Right ventricle myocardium inferior (tissue), 1 donor: Measurements from ENCODE around the gene S100A11. TPM values are rescaled to one million over a fixed set of nuclear protein-coding genes. Genes with fewer than 3 reads are reported as not detected.
A peak's percentile ranks its signal among the peaks of the same experiment; 100 is the strongest.
"Not testable (repeated sequence)": the region's sequence is repeated elsewhere in the genome, so short reads cannot be mapped to it uniquely, and the experiment has no call there.

Experiments used
- ATAC-seq: fragments of 200-7000 bp; cut with Tn5 transposase; one replicate; pipeline ENCODE4 v1.9.1; 2020; ENCODE audit warnings: mild to moderate bottlenecking, moderate library complexity
- DNase-seq: peaks from one replicate; pipeline ENCODE4 v3.0.0; 2021; ENCODE audit errors: missing footprints
- intact Hi-C: fragments of 100-400 bp; cut with DNase I; formaldehyde crosslinking; loops from one replicate; pipeline ENCODE4 v1.11.0; 2022
- long read RNA-seq: library from polyadenylated mRNA; unstranded; transcript quantifications from one replicate; pipeline ENCODE4 v2.0.0, GENCODE V29; 2021
- total RNA-seq: library from RNA; stranded (reverse); fragmentation: NEBNext Ultra II Directional; extraction: Animal tissue kit (Norgen Biotek cat#: 25700); gene quantifications from one replicate; pipeline ENCODE4 v1.2.1, GENCODE V29; 2021
- donor health status: DM: no; HTN: yes; CAD: no; lungs with severe emphysema.

S100A11 gene
- 92.0 TPM for total RNA-seq
- long read RNA-seq, transcript S100A11-201 (3 exons, 594 nt), result major isoform, 56 of 56 reads
- long read RNA-seq, partial matches to known transcripts, result 0 of 56 reads
- long read RNA-seq, other reads (novel, unspliced or antisense), result 0 of 56 reads

DNA sequence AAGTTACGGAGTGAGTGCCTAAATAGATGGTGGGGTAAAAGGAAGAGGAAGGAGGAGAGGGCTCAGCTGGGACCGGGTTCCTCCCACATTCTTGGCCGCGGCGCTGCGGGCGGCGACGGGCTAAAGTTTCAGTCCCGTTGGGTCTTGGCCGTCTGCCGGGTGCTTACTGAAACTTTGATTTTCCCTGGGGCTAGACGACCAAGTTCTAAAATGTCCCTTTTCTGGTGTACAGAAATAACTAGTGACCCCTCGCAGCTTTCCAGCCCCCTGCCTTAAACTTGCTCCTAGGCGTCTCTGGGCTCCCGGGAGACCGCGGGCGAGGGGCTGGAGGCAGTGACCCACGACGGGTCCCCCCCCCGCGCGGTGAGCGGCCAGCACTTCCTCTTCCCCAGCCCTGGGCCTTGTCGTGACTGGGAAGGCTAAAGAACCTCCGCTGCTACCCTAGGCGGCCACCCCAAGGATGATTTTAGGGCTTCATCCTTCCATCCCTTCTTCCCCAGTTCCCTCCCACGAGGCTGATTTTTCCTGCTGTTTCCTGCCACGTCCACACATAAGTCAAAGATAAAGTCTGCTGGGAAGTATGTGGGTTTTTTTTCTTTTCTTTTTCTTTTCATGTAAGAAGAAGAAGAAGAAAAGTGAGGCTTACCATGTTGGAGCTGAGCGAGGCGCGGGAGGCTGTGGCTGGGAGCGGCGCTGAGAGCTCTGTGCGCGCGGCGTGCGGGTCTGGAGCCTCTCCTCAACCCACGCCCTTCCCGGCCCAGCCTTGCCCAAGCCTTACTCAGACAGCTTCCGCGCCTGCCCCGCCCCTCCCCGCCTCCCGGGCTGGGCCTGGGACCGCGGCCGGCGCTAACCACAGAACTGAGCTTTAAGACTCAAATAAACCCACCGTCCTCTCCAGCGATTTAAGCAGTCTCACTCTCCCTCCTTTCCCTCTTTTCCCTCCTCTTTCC, at the start of gene S100A11:
Gene S100A11, minus strand, starts transcription at position 738 of the 950 bp plus-strand sequence. Its CDS starts 89 bp downstream, at position 649.
- intact Hi-C loops, result no loop called here
- peak; percentile 98 for ATAC-seq
- DNase-seq, result peak; percentile 98

DNA sequence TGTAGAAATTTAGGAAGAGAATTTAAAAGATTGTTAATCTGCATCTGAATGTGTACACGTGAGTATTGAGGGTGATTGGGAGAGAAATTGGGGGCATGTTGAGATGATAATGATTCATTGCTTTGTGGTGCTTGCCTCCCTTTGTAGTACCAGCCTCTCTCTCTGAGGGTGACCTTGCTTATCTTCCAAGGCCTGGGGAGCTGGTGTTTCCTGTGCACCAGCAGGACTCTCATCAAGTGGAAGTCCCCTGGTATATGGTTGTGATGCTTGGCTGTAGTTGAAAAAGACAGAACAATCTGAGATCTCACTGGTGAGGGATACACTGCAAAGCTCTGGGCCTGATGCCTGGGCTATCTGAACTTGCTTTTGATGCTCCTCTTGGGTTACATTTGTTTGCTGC, 48.0 kb upstream of the S100A11 start:
- intact Hi-C loops, result no loop called here
- ATAC-seq (no peak), DNase-seq (no peak)

- ATAC-seq, intact Hi-C loops, DNase-seq: not testable (repeated sequence)
Observed at GRCh38 chr1:152081026-152081425, 44.2 kb upstream of the S100A11 start.

- DNase-seq, ATAC-seq, intact Hi-C loops: not testable (repeated sequence)
Observed at GRCh38 chr1:152080494-152080893, 43.7 kb upstream of the S100A11 start.

GRCh38 chr1:152078831-152079441, 42.1 kb upstream of the S100A11 start:
- intact Hi-C loops, result no loop called here
- ATAC-seq, result no peak
- DNase-seq, result no peak

GRCh38 chr1:152072311-152072710, 35.5 kb upstream of the S100A11 start:
- intact Hi-C loops, result no loop called here
- ATAC-seq (no peak), DNase-seq (no peak)

- DNase-seq (no peak), ATAC-seq (no peak)
- intact Hi-C loops, result no loop called here
Observed at GRCh38 chr1:152071123-152071522, 34.3 kb upstream of the S100A11 start.

DNA sequence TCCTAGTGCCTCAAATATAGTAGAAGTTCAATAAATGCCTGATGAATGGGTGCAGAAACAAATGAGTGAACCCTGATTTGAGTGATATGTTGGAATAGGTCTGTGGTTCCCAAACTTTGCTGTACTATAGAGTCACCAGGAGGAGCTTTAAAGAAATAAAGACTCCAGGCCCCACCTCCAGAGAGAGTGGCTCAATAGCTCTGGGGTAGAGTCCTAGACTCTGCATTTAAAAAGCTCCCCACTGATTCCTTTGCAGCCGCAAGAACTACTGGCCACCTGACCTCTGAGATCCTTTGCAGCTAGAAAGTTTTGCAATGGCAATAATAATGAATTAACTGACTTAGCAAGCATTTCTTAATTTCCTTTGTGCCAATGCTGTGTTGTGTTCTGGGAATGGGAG, 31.1 kb upstream of the S100A11 start:
- intact Hi-C loops, result no loop called here
- DNase-seq (no peak), ATAC-seq (no peak)

DNA sequence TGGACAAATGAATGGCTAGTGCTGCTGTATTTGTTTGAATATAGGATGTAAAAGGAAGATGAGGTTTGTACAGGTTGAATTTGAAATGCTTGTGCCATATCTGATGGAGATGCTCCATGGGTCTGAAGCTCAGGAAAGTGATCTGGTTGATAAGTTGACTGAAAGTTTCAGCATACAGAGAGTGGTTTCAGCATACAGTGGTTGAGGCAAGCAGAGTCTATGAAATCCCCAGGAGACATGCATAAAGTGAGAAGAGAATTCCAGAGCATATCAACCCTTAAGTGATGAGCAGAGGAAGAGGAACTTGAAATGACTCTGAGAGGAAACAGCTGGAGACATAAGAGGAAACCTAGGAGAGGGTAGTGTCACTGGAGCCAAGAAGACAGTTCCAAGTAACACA, 30.3 kb upstream of the S100A11 start:
- ATAC-seq, result no peak
- no peak for DNase-seq
- intact Hi-C loops, result no loop called here

GRCh38 chr1:152061952-152062351, 25.1 kb upstream of the S100A11 start:
- intact Hi-C loops, result no loop called here
- DNase-seq (no peak), ATAC-seq (no peak)

- intact Hi-C loops, result loop anchor here (5.0 kb wide), 1 partner anchor 389 kb away; no protein-coding TSS in a partner anchor
- ATAC-seq (no peak), DNase-seq (no peak)
Observed at GRCh38 chr1:152053375-152053774, 16.6 kb upstream of the S100A11 start.

DNA sequence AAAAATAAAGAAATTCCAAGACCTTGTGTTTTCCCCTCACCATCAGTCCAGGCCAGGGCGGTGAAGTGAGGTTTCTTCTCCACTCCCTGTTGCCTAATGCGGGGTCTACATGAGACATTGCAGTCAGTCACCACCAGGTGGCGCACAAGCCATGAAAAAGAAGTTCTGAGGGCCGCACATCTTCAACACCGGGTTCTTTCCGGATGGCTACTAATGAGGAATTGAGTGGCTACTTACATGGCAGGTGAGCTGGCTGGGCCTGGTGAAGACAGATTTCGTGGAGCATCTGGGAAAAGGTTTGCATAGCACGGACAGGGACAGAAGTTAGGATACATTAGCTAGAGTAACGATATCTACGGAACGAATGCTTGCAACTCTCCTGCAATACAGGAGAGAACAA, 15.8 kb upstream of the S100A11 start:
- ATAC-seq (peak; percentile 35), DNase-seq (peak; percentile 88)
- intact Hi-C loops, result loop anchor here (1.0 to 5.0 kb wide), 3 partner anchors 133 to 406 kb away; no protein-coding TSS in a partner anchor

DNA sequence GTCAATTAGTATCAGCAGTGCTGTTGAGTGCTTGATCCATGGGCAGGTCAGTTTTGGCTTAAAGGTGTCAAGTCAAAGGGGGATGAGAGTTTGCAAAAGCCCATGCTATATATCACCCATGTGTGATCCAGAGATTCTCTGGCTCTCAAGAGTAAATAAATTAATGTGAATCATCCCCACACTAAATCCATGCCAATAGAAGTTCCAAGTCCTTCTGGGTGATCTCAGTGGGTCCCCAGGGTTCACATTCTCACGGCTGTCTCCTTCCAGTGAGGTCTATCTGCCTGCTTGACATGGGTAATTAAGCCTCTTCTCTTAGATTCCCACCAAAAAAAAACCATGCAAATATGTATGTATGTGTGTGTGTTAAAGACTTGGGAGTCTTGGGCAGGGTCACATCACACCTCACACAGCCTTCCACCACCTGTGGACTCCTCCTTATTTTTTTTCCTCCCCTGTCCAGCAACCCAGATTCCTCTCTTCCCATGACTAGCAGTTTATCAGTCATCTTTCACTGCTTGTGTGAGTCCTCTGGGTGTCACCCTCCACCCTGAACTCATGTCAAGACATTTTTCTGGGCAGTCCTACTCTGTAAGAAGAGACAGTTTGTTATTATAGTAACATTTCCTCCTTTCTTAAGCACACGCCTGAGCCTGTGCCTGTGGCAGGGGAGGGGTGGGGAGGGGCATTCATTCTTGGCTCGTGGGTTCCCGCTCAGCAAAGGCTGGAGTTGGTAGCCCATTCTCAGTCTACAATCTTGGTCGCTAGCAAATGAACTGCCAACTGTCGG, 14.3 kb upstream of the S100A11 start:
- peak; percentile 58 for DNase-seq
- intact Hi-C loops, result loop anchor here (5.0 kb wide), 1 partner anchor 391 kb away; no protein-coding TSS in a partner anchor
- ATAC-seq, result no peak

GRCh38 chr1:152049291-152050083, 12.7 kb upstream of the S100A11 start:
- no peak for ATAC-seq
- DNase-seq, result no peak
- intact Hi-C loops, result loop anchor here (5.0 kb wide), 1 partner anchor 393 kb away; no protein-coding TSS in a partner anchor

- intact Hi-C loops, result no loop called here
- peak; percentile 85 for DNase-seq
- peak; percentile 10 for ATAC-seq
Observed at GRCh38 chr1:152048416-152049009, 11.7 kb upstream of the S100A11 start.

DNA sequence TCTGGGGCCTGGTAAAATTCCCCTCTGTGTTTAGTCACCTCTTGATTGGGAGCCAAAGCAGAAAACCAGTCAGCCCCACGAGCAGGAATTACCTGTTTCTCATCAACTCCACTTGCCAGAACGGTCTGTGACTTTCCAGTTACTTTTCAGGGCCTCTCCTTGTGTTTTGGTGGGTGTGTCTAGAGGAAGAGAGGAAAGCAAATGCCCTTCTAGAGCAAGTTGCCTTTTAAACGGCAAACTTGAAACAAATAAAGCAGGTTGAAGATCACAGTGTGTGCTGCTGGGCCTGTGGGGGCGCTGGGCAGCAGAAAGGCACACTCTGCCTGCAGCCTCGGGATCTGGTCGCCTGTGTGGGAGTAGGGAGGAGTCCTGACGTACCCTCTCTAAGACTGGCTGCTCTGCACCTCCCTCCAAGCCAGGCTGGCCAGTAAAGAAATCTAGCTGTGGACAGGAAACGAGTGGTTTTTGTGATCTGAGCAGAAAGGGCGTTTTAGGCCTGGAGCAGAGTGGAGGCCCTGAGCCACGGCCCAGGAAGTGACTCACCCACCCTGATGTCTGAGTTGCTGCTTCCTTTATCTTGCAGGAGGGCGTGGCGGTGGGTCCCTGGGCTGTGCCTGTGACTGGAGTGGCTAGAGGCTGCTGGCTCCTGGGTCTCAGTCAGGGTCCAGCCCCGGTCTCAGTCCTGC, 11.1 kb upstream of the S100A11 start:
- ATAC-seq (peak; percentile 97), DNase-seq (peak; percentile 97)
- intact Hi-C loops, result no loop called here

DNA sequence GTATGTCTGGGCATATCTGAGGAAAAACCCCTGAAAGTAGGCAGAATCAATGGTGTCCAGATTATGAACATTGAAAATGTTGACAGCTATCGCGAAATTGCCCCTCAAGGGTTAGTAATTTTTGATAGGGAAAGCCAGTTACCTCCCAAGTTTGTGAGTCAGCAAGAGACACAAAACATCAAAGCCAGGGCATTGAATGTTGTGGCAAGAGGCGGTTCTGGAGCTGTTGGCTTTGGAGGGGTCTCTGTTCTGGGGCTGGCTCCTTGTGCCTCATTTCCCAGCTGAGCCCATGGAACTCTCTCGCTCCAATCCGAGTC, 10.6 kb upstream of the S100A11 start:
- peak; percentile 40 for DNase-seq
- ATAC-seq, result peak; percentile 1
- intact Hi-C loops, result no loop called here
